HL-60 (cell line): Measurements from ENCODE around the gene DNPH1.

Experiments used
- DNase-seq, 2 experiments: peaks; one replicate each; pipeline ENCODE4 v3.0.0-alpha.2; 2010 to 2020; ENCODE audit warnings: low read depth in 1 of 2, low spot score in 1 of 2
- H3K27ac ChIP-seq: fragments of 250-450 bp; sonication (Bioruptor Pico); replicated peaks from 2 replicates; pipeline ENCODE4 v1.5.1; 2020; ENCODE audit warnings: mild to moderate bottlenecking, moderate library complexity
- H3K27me3 ChIP-seq: fragments of 250-450 bp; sonication (Bioruptor Pico); 2 replicates; pipeline ENCODE4 v1.5.1; 2021; ENCODE audit warnings: mild to moderate bottlenecking, moderate library complexity; ENCODE audit not compliant: insufficient read depth, poor library complexity, severe bottlenecking
- H3K4me3 ChIP-seq: replicated peaks from 2 replicates; pipeline ENCODE4 v1.5.1; 2011; ENCODE audit warnings: mild to moderate bottlenecking, control low read depth, low read length; ENCODE audit not compliant: insufficient read depth
- GABPA ChIP-seq: IDR thresholded peaks from 2 replicates; pipeline ENCODE4 v1.6.1; 2012; ENCODE audit warnings: low read depth
- POLR2AphosphoS5 ChIP-seq: IDR thresholded peaks from 2 replicates; pipeline ENCODE4 v1.6.1; 2012; ENCODE audit warnings: low read depth
- SPI1 ChIP-seq: IDR thresholded peaks from 2 replicates; pipeline ENCODE4 v1.6.1; 2012; ENCODE audit warnings: low read depth, mild to moderate bottlenecking, borderline replicate concordance
- TF ChIP-seq, protein P1 (sequence below): IDR thresholded peaks from 2 replicates; pipeline ENCODE4 v1.6.1; 2012; ENCODE audit warnings: low read depth; ENCODE audit not compliant: insufficient replicate concordance
- TF ChIP-seq, protein P2 (sequence below): IDR thresholded peaks from one replicate; pipeline ENCODE4 v1.5.1; 2011; ENCODE audit warnings: low read length, control low read depth, inconsistent platforms; ENCODE audit not compliant: insufficient read depth

The DNPH1 gene

DNA sequence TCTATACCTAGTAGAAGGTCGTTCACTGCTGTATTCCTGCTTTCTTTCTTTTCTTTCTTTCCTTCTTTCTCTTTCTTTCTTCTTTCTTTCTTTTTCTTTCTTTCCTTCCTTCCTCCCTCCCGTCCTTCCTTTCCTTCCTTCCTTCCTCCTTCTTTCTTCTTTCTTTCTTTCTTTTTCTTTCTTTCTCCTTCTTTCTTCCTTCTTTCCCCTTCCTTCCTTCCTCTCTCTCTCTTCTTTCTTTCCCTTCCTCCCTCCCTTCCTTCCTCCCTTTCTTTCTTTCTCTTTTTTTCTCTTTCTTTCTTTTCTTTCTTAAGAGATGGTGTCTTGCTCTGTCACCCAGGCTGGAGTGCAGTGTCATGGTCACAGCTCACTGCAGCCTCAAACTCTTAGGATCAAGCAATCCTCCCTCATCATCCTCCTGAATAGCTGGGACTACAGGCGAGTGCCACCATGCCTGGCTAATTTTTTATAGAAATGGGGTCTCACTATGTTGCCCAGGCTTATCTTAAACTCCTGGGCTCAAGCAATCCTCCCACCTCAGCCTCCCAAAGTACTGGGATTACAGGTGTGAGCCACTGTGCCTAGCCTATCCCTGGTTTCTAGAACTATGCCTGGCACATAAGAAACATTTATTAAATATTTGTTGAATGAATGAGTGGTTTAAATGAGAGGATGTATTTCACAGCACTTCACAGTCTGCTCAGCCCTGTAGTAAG is 2.6 kb upstream of the DNPH1 start:
- no peak overlapping the region for H3K27ac ChIP-seq
- no peak for TF ChIP-seq GABPA
- TF ChIP-seq, protein P1, sequence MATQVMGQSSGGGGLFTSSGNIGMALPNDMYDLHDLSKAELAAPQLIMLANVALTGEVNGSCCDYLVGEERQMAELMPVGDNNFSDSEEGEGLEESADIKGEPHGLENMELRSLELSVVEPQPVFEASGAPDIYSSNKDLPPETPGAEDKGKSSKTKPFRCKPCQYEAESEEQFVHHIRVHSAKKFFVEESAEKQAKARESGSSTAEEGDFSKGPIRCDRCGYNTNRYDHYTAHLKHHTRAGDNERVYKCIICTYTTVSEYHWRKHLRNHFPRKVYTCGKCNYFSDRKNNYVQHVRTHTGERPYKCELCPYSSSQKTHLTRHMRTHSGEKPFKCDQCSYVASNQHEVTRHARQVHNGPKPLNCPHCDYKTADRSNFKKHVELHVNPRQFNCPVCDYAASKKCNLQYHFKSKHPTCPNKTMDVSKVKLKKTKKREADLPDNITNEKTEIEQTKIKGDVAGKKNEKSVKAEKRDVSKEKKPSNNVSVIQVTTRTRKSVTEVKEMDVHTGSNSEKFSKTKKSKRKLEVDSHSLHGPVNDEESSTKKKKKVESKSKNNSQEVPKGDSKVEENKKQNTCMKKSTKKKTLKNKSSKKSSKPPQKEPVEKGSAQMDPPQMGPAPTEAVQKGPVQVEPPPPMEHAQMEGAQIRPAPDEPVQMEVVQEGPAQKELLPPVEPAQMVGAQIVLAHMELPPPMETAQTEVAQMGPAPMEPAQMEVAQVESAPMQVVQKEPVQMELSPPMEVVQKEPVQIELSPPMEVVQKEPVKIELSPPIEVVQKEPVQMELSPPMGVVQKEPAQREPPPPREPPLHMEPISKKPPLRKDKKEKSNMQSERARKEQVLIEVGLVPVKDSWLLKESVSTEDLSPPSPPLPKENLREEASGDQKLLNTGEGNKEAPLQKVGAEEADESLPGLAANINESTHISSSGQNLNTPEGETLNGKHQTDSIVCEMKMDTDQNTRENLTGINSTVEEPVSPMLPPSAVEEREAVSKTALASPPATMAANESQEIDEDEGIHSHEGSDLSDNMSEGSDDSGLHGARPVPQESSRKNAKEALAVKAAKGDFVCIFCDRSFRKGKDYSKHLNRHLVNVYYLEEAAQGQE: no peak
- TF ChIP-seq POLR2AphosphoS5: no peak
- TF ChIP-seq, protein P2, sequence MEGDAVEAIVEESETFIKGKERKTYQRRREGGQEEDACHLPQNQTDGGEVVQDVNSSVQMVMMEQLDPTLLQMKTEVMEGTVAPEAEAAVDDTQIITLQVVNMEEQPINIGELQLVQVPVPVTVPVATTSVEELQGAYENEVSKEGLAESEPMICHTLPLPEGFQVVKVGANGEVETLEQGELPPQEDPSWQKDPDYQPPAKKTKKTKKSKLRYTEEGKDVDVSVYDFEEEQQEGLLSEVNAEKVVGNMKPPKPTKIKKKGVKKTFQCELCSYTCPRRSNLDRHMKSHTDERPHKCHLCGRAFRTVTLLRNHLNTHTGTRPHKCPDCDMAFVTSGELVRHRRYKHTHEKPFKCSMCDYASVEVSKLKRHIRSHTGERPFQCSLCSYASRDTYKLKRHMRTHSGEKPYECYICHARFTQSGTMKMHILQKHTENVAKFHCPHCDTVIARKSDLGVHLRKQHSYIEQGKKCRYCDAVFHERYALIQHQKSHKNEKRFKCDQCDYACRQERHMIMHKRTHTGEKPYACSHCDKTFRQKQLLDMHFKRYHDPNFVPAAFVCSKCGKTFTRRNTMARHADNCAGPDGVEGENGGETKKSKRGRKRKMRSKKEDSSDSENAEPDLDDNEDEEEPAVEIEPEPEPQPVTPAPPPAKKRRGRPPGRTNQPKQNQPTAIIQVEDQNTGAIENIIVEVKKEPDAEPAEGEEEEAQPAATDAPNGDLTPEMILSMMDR: no peak
- no peak for TF ChIP-seq SPI1
- no peak overlapping the region for H3K4me3 ChIP-seq
- no peaks in the 10 kb centered on the region for H3K27me3 ChIP-seq
- no peak for DNase-seq

DNA sequence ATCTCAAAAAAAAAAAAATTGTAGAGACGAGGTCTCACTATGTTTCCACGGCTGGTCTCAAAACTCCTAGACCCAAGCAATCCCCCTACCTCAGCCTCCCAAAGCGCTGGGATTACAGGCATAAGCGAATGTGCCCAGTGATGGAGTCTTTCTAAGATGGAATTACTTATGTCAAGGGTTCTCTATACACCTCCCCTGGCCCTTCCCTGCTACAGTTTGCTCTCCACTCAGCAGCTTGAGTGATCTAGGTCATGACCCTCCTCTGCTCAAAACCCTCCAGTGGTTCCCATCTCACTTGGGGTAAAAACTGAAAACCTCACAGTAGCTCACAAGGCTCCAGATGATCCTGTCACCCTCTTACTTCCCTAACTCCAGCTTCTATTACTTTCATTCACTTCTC is 1.8 kb upstream of the DNPH1 start:
- Histone ChIP-seq H3K27me3 (no peaks in the 10 kb centered on the region), H3K4me3 (no peak overlapping the region), H3K27ac (no peak overlapping the region)
- TF ChIP-seq, protein P2: no peak
- TF ChIP-seq GABPA (no peak), SPI1 (no peak), POLR2AphosphoS5 (no peak)
- TF ChIP-seq, protein P1: no peak
- DNase-seq: no peak

DNA sequence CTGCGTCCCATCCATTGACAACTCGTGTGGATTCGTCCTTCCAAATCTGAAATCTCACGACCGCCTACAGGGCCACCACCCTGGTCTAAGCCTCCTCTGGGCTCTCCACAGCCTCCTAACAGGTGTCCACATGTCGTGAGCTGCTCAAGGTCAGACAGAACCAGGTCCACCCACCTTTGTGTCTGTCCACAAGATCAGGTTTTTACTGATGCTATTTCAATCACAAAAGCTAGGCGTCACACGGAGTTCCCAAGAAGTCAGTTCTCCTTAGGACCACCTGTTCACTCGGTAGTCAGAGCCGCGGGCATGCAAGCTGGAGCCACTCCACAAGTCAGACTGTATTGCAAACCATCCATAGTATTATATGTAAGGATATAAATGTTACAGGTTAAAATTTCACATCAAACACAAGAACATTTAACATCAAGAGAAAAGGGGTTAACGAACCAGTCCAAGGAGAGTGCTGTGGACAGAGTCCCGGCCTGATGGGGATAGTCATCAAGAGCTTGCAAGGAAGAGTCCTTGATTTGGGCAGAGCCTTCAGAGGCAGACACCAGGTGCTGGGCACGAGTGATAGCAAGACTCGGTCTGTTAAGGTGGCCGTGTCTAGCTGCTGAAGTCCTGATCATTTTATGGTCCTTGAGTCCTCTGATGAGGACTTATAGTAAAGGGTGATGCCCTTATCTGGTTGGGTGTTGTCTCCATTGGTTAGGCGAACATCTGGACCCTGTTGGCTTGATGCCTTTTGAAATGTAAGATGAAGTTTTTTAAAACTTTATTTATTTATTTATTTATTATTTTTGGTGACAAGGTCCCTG is 731 bp upstream of the DNPH1 start:
- TF ChIP-seq POLR2AphosphoS5 (no peak), SPI1 (no peak), GABPA (no peak)
- TF ChIP-seq, protein P1: no peak
- TF ChIP-seq, protein P2: no peak
- H3K4me3 ChIP-seq: no peak overlapping the region
- DNase-seq: no peak
- no peak overlapping the region for H3K27ac ChIP-seq
- no peaks in the 10 kb centered on the region for H3K27me3 ChIP-seq
